ENCODE results near the gene THAP12. TPM values are rescaled to one million over a fixed set of nuclear protein-coding genes. Genes with fewer than 3 reads are reported as not detected.

The THAP12 gene
- total and polyA plus RNA-seq, 2 experiments from 2014 or later = 20.1 to 36.0 TPM

DNA sequence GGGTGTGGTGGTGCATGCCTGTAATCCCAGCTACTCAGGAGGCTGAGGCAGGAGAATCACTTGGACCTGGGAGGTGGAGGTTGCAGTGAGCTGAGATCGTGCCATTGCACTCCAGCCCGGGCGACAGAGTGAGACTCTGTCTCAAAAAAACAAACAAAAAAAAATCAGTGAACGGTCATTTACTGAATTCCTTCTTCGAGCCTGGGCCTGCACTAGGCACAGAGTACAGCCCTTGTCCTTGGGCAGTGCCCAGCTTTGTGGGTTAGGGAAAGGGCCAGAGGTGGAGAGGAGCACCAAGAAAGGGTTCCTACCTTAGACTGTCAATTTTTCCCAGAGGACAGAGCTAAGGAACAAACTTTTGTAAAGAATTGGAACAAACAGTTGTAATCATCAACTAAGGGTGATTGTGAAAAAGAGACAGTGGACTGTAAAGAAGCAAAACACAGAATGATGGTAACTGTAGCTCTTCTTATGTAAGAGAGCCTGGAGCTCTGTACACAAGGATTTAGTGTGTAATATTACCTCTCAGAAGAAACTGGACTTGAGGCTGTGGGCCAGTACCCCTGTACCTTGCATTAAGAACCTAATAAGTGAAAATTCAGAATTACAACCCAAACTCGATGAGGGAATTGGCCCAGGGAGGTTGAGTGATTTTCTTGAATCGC lies 11.0 kb upstream of the THAP12 start:
- no peaks in the 10 kb centered on the region; the same call in 1 of the 2 replicates for H4K20me1 ChIP-seq (replicated peaks; ENCODE audit: insufficient read depth)
- no peaks in the 10 kb centered on the region for H3K36me3 ChIP-seq (ENCODE audit: insufficient read depth)
- Mint-ChIP-seq H3K9me3 (no peaks in the 10 kb centered on the region), H3K36me3 (ENCODE audit: low read depth) (no peaks in the 10 kb centered on the region), H3K27ac (no peak overlapping the region), H3K4me3 (no peak overlapping the region), H3K4me1 (no peaks in the 10 kb centered on the region), H3K27me3 (ENCODE audit: insufficient read depth, low read depth, poor library complexity) (no peaks in the 10 kb centered on the region)
- H3K4me2 ChIP-seq = no peak overlapping the region
- DNase-seq (ENCODE audit: low spot score) (no peak), ATAC-seq (no peak)
- H3K4me3 ChIP-seq = no peak overlapping the region
- H3K4me1 ChIP-seq (ENCODE audit: insufficient read depth) = no peaks in the 10 kb centered on the region
- no peaks in the 10 kb centered on the region for H3K79me2 ChIP-seq (replicated peaks; ENCODE audit: insufficient read depth)
- no peak overlapping the region for H3K27ac ChIP-seq (ENCODE audit: low read depth)
- no peaks in the 10 kb centered on the region for H3K27me3 ChIP-seq (ENCODE audit: insufficient read depth)
- H3K9me2 ChIP-seq (ENCODE audit: insufficient read depth) = no peaks in the 10 kb centered on the region
- H2AFZ ChIP-seq = no peak overlapping the region
- no peaks in the 10 kb centered on the region for H3F3A ChIP-seq (replicated peaks; ENCODE audit: low read depth)
- TF ChIP-seq ZNF114 (CRISPR knock-in tag; IDR thresholded peaks at IDR 0.05) = no peak

DNA sequence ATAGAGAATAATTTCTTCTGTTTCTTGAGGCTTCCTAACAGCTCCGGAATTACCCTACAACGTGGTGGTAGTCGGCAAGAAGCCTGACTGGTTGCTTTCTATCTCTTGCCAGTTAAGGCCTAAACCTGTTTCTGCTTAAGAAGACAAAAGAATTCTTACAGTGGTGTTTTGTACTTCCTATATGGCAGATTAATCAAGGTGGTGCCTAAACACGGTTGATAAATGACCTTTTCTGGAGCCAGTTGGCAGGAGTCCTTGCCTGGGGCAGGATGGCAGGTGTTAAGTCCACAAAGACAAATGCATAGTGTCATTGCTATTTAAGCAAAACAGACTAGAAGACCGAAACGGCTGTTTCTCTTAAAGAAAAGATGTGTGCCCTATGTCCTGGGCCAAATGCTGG lies 10.1 kb upstream of the THAP12 start:
- Mint-ChIP-seq H3K27ac (no peak overlapping the region), H3K27me3 (ENCODE audit: insufficient read depth, low read depth, poor library complexity) (no peaks in the 10 kb centered on the region), H3K9me3 (no peaks in the 10 kb centered on the region), H3K4me1 (peaks cover 5% of the 10 kb centered on the region; the same call in 2 of the 3 replicates), H3K36me3 (ENCODE audit: low read depth) (no peaks in the 10 kb centered on the region), H3K4me3 (no peak overlapping the region)
- Histone ChIP-seq H3F3A (replicated peaks; ENCODE audit: low read depth) (no peaks in the 10 kb centered on the region), H4K20me1 (replicated peaks; ENCODE audit: insufficient read depth) (no peaks in the 10 kb centered on the region; the same call in 1 of the 2 replicates), H3K4me2 (no peak overlapping the region), H3K36me3 (ENCODE audit: insufficient read depth) (no peaks in the 10 kb centered on the region), H3K9me2 (ENCODE audit: insufficient read depth) (no peaks in the 10 kb centered on the region), H3K27ac (ENCODE audit: low read depth) (no peak overlapping the region), H3K27me3 (ENCODE audit: insufficient read depth) (no peaks in the 10 kb centered on the region), H3K4me1 (ENCODE audit: insufficient read depth) (0 out of 2 replicates have a peak, but pooled peaks cover 2% of the 10 kb centered on the region), H3K79me2 (replicated peaks; ENCODE audit: insufficient read depth) (no peaks in the 10 kb centered on the region), H2AFZ (no peak overlapping the region), H3K4me3 (no peak overlapping the region)
- ATAC-seq = no peak
- no peak for DNase-seq (ENCODE audit: low spot score)
- TF ChIP-seq, protein P1, sequence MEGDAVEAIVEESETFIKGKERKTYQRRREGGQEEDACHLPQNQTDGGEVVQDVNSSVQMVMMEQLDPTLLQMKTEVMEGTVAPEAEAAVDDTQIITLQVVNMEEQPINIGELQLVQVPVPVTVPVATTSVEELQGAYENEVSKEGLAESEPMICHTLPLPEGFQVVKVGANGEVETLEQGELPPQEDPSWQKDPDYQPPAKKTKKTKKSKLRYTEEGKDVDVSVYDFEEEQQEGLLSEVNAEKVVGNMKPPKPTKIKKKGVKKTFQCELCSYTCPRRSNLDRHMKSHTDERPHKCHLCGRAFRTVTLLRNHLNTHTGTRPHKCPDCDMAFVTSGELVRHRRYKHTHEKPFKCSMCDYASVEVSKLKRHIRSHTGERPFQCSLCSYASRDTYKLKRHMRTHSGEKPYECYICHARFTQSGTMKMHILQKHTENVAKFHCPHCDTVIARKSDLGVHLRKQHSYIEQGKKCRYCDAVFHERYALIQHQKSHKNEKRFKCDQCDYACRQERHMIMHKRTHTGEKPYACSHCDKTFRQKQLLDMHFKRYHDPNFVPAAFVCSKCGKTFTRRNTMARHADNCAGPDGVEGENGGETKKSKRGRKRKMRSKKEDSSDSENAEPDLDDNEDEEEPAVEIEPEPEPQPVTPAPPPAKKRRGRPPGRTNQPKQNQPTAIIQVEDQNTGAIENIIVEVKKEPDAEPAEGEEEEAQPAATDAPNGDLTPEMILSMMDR (conservative IDR thresholded peaks at IDR 0.05; ENCODE audit: low read depth in 2 of 2) = no peak
- no peak for TF ChIP-seq ZNF114 (CRISPR knock-in tag; IDR thresholded peaks at IDR 0.05)
- no peak for TF ChIP-seq NANOG (IDR thresholded peaks at IDR 0.05; ENCODE audit: borderline replicate concordance)
- no peak for TF ChIP-seq EZH2phosphoT487 (IDR thresholded peaks at IDR 0.05; ENCODE audit: unreplicated experiment)
- no peak for TF ChIP-seq STAT1 (IDR thresholded peaks at IDR 0.05; ENCODE audit: unreplicated experiment)
- no peak for TF ChIP-seq CREB1 (CRISPR knock-in tag; IDR thresholded peaks at IDR 0.05; ENCODE audit: low read depth)
- TF ChIP-seq, protein P2, sequence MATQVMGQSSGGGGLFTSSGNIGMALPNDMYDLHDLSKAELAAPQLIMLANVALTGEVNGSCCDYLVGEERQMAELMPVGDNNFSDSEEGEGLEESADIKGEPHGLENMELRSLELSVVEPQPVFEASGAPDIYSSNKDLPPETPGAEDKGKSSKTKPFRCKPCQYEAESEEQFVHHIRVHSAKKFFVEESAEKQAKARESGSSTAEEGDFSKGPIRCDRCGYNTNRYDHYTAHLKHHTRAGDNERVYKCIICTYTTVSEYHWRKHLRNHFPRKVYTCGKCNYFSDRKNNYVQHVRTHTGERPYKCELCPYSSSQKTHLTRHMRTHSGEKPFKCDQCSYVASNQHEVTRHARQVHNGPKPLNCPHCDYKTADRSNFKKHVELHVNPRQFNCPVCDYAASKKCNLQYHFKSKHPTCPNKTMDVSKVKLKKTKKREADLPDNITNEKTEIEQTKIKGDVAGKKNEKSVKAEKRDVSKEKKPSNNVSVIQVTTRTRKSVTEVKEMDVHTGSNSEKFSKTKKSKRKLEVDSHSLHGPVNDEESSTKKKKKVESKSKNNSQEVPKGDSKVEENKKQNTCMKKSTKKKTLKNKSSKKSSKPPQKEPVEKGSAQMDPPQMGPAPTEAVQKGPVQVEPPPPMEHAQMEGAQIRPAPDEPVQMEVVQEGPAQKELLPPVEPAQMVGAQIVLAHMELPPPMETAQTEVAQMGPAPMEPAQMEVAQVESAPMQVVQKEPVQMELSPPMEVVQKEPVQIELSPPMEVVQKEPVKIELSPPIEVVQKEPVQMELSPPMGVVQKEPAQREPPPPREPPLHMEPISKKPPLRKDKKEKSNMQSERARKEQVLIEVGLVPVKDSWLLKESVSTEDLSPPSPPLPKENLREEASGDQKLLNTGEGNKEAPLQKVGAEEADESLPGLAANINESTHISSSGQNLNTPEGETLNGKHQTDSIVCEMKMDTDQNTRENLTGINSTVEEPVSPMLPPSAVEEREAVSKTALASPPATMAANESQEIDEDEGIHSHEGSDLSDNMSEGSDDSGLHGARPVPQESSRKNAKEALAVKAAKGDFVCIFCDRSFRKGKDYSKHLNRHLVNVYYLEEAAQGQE (IDR thresholded peaks at IDR 0.05; ENCODE audit: unreplicated experiment) = no peak
- TF ChIP-seq, protein P3, sequence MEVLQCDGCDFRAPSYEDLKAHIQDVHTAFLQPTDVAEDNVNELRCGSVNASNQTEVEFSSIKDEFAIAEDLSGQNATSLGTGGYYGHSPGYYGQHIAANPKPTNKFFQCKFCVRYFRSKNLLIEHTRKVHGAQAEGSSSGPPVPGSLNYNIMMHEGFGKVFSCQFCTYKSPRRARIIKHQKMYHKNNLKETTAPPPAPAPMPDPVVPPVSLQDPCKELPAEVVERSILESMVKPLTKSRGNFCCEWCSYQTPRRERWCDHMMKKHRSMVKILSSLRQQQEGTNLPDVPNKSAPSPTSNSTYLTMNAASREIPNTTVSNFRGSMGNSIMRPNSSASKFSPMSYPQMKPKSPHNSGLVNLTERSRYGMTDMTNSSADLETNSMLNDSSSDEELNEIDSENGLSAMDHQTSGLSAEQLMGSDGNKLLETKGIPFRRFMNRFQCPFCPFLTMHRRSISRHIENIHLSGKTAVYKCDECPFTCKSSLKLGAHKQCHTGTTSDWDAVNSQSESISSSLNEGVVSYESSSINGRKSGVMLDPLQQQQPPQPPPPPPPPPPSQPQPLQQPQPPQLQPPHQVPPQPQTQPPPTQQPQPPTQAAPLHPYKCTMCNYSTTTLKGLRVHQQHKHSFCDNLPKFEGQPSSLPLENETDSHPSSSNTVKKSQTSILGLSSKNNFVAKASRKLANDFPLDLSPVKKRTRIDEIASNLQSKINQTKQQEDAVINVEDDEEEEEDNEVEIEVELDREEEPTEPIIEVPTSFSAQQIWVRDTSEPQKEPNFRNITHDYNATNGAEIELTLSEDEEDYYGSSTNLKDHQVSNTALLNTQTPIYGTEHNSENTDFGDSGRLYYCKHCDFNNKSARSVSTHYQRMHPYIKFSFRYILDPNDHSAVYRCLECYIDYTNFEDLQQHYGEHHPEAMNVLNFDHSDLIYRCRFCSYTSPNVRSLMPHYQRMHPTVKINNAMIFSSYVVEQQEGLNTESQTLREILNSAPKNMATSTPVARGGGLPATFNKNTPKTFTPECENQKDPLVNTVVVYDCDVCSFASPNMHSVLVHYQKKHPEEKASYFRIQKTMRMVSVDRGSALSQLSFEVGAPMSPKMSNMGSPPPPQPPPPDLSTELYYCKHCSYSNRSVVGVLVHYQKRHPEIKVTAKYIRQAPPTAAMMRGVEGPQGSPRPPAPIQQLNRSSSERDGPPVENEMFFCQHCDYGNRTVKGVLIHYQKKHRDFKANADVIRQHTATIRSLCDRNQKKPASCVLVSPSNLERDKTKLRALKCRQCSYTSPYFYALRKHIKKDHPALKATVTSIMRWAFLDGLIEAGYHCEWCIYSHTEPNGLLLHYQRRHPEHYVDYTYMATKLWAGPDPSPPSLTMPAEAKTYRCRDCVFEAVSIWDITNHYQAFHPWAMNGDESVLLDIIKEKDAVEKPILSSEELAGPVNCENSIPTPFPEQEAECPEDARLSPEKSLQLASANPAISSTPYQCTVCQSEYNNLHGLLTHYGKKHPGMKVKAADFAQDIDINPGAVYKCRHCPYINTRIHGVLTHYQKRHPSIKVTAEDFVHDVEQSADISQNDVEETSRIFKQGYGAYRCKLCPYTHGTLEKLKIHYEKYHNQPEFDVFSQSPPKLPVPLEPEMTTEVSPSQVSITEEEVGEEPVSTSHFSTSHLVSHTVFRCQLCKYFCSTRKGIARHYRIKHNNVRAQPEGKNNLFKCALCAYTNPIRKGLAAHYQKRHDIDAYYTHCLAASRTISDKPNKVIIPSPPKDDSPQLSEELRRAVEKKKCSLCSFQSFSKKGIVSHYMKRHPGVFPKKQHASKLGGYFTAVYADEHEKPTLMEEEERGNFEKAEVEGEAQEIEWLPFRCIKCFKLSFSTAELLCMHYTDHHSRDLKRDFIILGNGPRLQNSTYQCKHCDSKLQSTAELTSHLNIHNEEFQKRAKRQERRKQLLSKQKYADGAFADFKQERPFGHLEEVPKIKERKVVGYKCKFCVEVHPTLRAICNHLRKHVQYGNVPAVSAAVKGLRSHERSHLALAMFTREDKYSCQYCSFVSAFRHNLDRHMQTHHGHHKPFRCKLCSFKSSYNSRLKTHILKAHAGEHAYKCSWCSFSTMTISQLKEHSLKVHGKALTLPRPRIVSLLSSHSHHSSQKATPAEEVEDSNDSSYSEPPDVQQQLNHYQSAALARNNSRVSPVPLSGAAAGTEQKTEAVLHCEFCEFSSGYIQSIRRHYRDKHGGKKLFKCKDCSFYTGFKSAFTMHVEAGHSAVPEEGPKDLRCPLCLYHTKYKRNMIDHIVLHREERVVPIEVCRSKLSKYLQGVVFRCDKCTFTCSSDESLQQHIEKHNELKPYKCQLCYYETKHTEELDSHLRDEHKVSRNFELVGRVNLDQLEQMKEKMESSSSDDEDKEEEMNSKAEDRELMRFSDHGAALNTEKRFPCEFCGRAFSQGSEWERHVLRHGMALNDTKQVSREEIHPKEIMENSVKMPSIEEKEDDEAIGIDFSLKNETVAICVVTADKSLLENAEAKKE (CRISPR knock-in tag; IDR thresholded peaks at IDR 0.05) = no peak
- TF ChIP-seq EZH2 (IDR thresholded peaks at IDR 0.05; ENCODE audit: low read depth, unreplicated experiment) = no peak
